Measurements from ENCODE around the gene CT45A6. TPM values are rescaled to one million over a fixed set of nuclear protein-coding genes. Genes with fewer than 3 reads are reported as not detected.
"Not testable (repeated sequence)": the region's sequence is repeated elsewhere in the genome, so short reads cannot be mapped to it uniquely, and the experiment has no call there.

Gene CT45A6
- polyA plus RNA-seq (2011; rRNA removed) (not detected in 2 replicates), polyA minus RNA-seq (2011; rRNA and poly(A)+ RNA removed) (not detected in 2 replicates)

- CTCF ChIA-PET; H3K4me3 ChIP-seq (ENCODE audit: low read depth, low read length); H3K9me3 ChIP-seq (ENCODE audit: control insufficient read depth, insufficient read depth, low read length); DNase-seq (ENCODE audit: low read depth, low spot score); H3K27me3 ChIP-seq (ENCODE audit: control insufficient read depth, insufficient read depth, low read length); H3K27ac ChIP-seq (ENCODE audit: low read depth, low read length); POLR2A ChIA-PET: not testable (repeated sequence)
These were observed at the start of gene CT45A6 for GRCh38 chrX:135802687-135803086. Gene CT45A6, minus strand, starts transcription at chrX:135802787. Its CDS starts 3,794 bp downstream, at chrX:135798993.

- CTCF ChIA-PET; H3K4me3 ChIP-seq (ENCODE audit: low read depth, low read length); H3K27me3 ChIP-seq (ENCODE audit: control insufficient read depth, insufficient read depth, low read length); POLR2A ChIA-PET; H3K9me3 ChIP-seq (ENCODE audit: control insufficient read depth, insufficient read depth, low read length); DNase-seq (ENCODE audit: low read depth, low spot score); H3K27ac ChIP-seq (ENCODE audit: low read depth, low read length): not testable (repeated sequence)
These were observed 34.6 kb upstream of the CT45A6 start, which contains the start of gene CT45A7 for GRCh38 chrX:135837180-135837579. Gene CT45A7, minus strand, starts transcription at chrX:135837280. Its CDS starts 3,747 bp downstream, at chrX:135833533.

GRCh38 chrX:135819912-135820311 lies 17.3 kb upstream of the CT45A6 start, which contains the start of gene CT45A2:
Gene CT45A2, minus strand, starts transcription at chrX:135820012. Its CDS starts 3,747 bp downstream, at chrX:135816265.
- DNase-seq (ENCODE audit: low read depth, low spot score); CTCF ChIA-PET; POLR2A ChIA-PET; H3K9me3 ChIP-seq (ENCODE audit: control insufficient read depth, insufficient read depth, low read length); H3K4me3 ChIP-seq (ENCODE audit: low read depth, low read length); H3K27ac ChIP-seq (ENCODE audit: low read depth, low read length); H3K27me3 ChIP-seq (ENCODE audit: control insufficient read depth, insufficient read depth, low read length): not testable (repeated sequence)

- CTCF ChIA-PET; H3K9me3 ChIP-seq (ENCODE audit: control insufficient read depth, insufficient read depth, low read length); H3K4me3 ChIP-seq (ENCODE audit: low read depth, low read length); H3K27ac ChIP-seq (ENCODE audit: low read depth, low read length); H3K27me3 ChIP-seq (ENCODE audit: control insufficient read depth, insufficient read depth, low read length); DNase-seq (ENCODE audit: low read depth, low spot score); POLR2A ChIA-PET: not testable (repeated sequence)
These were observed 17.2 kb downstream of the CT45A6 start, which contains the start of gene CT45A5 for GRCh38 chrX:135785403-135785802. Gene CT45A5, minus strand, starts transcription at chrX:135785503. Its CDS starts 3,774 bp downstream, at chrX:135781729.

- POLR2A ChIA-PET: not testable (repeated sequence)
These were observed 34.5 kb downstream of the CT45A6 start, which contains the start of gene CT45A3 for GRCh38 chrX:135768091-135768490. Gene CT45A3, minus strand, starts transcription at chrX:135768191. Its CDS starts 3,747 bp downstream, at chrX:135764444.

GRCh38 chrX:135744739-135745138 lies 57.8 kb downstream of the CT45A6 start:
- H3K4me3 ChIP-seq (ENCODE audit: low read depth, low read length); DNase-seq (ENCODE audit: low read depth, low spot score); H3K27me3 ChIP-seq (ENCODE audit: control insufficient read depth, insufficient read depth, low read length); H3K9me3 ChIP-seq (ENCODE audit: control insufficient read depth, insufficient read depth, low read length); CTCF ChIA-PET; H3K27ac ChIP-seq (ENCODE audit: low read depth, low read length); POLR2A ChIA-PET: not testable (repeated sequence)

More at GRCh38 chrX:135768091-135768490, 34.5 kb downstream of the CT45A6 start, which contains the start of gene CT45A3:
- DNase-seq (ENCODE audit: low read depth, low spot score); CTCF ChIA-PET; H3K9me3 ChIP-seq (ENCODE audit: control insufficient read depth, insufficient read depth, low read length); H3K4me3 ChIP-seq (ENCODE audit: low read depth, low read length); H3K27ac ChIP-seq (ENCODE audit: low read depth, low read length); H3K27me3 ChIP-seq (ENCODE audit: control insufficient read depth, insufficient read depth, low read length): not testable (repeated sequence)

Other genes starting within 250 kb of the CT45A6 start
- gene CT45A1, start 89.1 kb downstream of the CT45A6 start, polyA plus RNA-seq (2011; rRNA removed): not detected in 2 replicates
- not detected in 2 replicates for gene CT45A3, start 34.6 kb downstream of the CT45A6 start, polyA plus RNA-seq (2011; rRNA removed)
- gene CT45A5, start 17.3 kb downstream of the CT45A6 start, polyA plus RNA-seq (2011; rRNA removed): not detected in 2 replicates
- gene CT45A2, start 17.2 kb upstream of the CT45A6 start, polyA plus RNA-seq (2011; rRNA removed): not detected in 2 replicates
- not detected in 2 replicates for gene CT45A7, start 34.5 kb upstream of the CT45A6 start, polyA plus RNA-seq (2011; rRNA removed)
- not detected in 2 replicates for gene CT45A8, start 51.8 kb upstream of the CT45A6 start, polyA plus RNA-seq (2011; rRNA removed)
- gene CT45A9, start 69.0 kb upstream of the CT45A6 start, polyA plus RNA-seq (2011; rRNA removed): not detected in 2 replicates
- not detected in 2 replicates for gene CT45A10, start 90.7 kb upstream of the CT45A6 start, polyA plus RNA-seq (2011; rRNA removed)
- gene SAGE1, start 90.9 kb upstream of the CT45A6 start, polyA plus RNA-seq (2011; rRNA removed): not detected in 2 replicates
- 16.7 and 23.3 TPM in 2 replicates for gene MMGT1, start 171.2 kb upstream of the CT45A6 start, polyA plus RNA-seq (2011; rRNA removed)
- gene SLC9A6, start 182.6 kb upstream of the CT45A6 start, polyA plus RNA-seq (2011; rRNA removed): 10.7 and 14.7 TPM in 2 replicates

Measured in AG04450 (cell line).